GM18526 (cell line): ENCODE measurements around the gene MAMLD1.

ENCODE experiments used
- POLR2A ChIP-seq: IDR thresholded peaks from 3 replicates; pipeline ENCODE4 v1.6.1; 2011; ENCODE audit not compliant: insufficient read length; ENCODE audit errors: extremely low read depth

The MAMLD1 gene

DNA sequence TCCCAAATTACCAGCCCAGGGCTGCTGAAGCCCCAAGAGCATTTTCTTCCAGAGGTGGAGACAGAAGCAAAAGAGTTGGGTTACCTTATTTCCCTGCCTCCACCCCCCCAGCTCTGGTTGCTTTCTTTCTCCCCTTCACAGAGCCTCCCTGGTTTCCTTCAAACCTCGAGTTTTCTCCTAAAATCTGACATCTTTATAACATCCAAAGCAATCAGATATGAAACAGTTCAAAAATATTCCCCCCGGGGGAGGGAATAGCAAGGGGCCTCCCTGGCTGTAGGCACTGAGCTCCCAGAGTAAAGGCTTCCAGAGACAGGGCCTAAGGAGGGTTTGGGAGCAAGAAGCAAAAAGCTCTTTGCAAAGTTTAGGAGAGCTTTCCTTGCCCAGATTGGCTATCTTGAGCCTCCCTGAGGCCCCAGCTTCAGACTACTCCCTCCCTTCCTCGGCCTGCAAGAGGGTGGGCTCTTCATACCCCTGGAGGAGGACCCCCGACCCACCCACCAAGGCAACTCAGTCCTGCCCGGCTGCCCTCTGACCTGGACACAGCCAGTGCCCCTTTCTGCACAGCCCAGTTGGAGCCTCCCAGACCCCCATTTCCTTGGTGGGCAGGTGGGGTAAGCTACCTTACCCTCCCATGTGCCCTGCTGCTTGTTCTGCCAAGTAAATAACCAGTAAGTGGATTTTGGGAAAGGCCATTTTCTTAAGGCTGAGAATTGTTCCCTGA is 7.6 kb downstream of the MAMLD1 start:
- TF ChIP-seq POLR2A: no peak

DNA sequence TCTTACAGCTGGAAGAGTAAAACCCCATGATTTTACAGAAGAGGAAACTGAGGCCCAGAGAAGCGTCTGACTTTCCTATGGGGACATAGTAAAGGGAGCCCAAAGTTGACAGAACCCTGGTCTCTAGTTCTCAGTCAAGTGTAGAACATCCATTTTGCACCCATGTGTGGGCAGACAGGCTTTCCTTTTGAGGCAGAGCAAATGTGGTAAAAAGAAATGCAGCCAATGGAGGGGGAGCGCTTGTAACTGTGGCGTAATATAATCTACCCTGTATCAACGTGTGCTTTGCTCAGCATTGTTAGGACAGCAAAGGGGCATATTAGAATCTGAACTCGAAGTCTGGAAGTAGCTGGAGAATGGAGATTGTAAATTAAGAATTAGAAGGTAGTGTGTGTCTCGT is 8.8 kb downstream of the MAMLD1 start:
- TF ChIP-seq POLR2A: no peak

DNA sequence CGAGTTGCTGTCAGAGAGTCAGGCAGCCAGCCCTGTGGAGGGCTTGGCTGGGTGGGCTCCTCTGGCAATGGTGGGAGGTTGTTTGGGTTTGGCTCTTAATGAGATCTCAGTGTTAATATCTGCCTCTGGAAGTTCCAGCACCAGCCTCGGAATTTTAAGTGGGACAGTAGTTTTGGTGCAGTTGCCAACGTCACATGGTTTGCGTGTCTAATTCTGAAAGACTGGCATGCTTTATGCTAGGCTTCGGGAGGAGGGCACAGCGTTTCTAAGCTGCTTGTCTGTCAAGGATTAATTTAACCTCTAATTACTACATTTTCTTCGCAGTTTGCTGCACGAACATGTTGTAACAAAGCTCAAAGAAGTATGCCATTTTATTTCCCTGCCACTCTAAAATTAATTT is 9.2 kb downstream of the MAMLD1 start:
- no peak for TF ChIP-seq POLR2A

DNA sequence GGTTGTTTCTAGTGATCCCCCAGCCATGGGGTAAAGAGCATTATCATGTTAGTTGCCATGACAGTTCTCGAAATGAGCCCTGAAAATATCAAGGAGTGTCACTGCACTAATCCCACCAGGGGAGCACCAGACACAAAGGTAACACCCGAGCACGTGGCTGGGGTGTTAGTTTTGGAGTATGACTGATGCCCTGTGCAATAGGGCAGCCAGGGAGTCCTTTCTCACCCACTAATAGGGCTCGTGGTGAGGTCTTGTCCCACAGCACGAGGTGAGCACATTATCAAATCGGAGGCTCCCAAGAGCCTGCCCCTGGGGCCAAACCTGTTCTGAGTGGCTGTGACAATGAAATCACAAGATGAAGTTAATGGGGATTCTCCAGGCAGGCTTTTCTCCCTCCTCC is 9.6 kb downstream of the MAMLD1 start:
- TF ChIP-seq POLR2A: no peak

DNA sequence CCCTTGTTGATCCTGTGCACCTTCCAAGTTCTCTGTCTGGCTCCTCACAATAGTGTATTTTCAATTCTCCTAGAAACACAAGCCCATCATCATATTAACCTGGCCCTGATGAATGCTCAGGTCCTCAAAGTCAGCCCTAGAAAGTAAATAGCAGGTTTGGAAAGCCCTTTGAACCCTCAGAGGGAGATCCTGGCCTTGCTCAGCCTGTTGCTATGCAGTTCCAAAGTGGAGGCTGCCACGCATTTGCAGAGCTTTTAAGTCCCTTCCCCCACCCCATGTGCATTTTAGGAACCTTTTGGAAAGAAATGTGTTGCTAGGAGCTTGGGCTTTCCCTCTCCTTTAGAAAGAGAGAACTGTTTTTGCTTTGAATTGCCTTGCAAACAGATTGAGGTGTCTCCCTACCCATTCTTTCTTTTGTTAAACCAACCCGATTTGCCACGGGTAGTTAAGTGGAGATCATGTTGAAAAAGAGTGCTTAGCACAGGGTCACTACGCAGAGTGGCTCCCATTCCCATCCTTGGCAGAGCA is 12.2 kb downstream of the MAMLD1 start:
- no peak for TF ChIP-seq POLR2A

DNA sequence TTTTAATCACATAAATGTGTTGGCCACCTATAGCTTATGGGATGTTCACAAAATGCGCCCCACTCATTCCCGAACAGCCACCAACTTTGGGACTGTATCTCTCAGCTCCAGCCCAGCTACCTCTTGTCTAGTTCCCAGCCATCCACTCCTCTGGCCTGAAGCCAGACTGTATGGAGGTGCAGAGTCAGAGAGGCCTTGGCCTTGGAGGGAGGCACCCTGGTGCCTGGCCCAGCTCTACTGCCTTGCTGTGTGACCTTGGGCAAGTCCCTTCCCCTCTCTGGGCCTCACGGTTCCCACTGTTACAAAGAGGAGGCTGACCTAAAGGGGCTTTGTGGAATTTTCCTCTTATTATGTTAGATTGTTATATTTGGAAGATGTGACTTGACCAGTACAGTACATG is 13.9 kb downstream of the MAMLD1 start:
- TF ChIP-seq POLR2A: no peak

DNA sequence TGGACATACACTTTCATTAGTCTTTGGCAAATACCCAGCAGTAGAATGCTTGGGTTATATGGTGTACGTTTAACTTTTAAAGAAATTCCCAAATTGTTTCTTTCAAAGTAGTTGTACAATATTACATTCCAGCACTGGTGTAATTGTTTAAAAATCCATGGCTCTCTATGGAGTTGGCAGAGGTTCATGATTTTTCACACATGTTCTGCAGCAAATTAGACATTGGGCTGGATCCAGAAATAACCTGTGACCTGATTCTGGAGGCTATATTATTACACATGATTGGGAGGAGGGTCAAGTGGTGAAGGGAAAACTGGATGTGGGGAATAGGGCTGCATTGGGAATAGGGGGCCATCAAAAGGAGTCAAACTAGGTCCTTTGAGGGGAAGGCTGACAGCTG is 41.9 kb downstream of the MAMLD1 start:
- no peak for TF ChIP-seq POLR2A

DNA sequence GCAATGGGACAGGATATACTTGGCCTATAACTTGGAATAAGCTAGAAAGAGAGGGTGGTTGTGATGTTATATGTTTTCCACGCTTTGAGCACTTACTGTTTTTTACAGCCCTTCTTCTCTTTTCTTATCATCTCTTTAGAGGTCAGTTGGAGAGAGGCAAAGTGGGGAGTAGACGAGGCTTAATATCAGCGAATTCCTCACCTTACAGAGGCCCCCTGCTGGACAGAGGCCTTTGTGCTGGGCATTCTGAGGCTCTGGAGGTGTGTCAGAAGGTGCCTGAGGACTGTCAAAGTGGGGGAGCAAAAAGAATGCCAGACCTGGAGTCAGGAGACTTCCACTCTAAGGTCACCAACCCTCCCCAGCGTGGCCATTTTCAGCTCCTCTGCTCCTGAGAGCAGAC is 42.5 kb downstream of the MAMLD1 start:
- TF ChIP-seq POLR2A: no peak

DNA sequence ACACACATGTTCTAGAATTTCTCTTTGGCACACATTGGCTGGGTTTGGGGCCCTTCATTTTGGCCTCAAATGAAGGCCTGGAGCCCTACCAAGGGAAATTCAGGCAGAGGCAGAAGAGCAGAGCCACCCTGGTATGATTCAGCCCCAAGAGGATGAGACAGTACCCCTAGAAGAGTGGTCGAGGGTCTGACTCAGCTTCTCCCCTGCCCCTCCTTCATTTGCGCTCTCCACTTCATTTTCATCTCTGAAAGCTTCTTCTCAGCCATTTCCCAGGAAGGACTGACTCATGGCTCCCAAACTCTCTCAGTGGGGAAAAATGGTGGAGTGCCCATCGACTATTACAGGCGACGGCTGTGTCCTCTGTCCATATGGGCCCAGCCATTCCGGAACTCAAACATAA is 43.5 kb downstream of the MAMLD1 start:
- no peak for TF ChIP-seq POLR2A

DNA sequence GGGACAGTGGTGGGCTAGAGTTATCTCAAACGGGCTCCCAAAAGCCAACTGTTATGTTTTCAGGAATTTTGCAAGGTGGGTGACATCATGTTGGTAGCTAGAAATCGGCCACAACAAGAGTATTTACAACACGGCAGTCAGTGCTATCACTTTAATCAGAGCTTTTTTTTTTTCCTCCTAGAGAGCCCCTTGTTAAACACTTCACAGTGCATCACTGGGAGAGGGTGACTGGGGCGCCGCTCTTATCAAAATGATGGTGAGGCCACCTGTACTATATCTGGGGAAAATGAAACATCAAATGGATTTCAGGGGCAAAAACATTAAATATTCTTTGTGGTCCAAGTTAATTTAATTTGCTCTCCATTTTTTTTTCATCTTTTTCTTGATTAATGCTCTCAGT is 44.9 kb downstream of the MAMLD1 start:
- TF ChIP-seq POLR2A: no peak

DNA sequence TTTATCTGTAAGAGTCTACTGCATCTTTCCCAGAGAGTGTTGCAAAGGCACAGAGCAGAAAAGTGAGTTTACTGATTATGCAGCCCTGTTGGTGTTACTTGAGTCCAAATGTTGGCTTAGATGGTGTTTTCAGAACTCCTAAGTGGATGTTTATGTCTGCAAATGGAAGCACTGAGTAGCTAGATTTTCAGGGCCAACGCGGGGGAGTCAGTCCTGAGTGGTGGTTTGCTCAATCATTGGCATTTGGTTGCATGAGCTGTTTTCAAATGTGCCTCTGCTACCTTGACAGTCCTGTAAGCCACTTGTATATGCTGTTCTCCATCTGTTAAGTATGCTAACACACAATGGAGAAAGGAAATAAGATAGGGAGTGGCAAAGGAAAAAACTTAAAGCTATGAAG is 45.4 kb downstream of the MAMLD1 start:
- TF ChIP-seq POLR2A: no peak

DNA sequence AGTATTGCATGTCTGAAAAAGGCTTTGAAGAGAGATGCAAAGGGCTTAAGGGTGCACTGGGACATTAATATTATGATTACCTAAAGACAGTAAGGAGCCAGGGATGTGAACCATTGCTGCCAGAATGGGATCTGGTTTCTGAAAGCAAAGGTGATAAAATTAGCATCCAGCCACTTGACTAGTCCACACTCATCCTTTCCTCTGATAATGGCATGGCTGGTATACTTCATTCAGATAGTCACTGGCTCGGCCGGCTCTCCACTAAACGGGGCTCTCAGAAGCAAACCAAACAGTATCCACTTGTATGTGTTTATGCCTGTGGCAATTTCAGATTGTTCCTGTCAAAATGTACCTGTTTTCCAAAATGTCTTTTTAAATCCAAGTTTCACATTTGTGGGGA is 46.4 kb downstream of the MAMLD1 start:
- TF ChIP-seq POLR2A: no peak

DNA sequence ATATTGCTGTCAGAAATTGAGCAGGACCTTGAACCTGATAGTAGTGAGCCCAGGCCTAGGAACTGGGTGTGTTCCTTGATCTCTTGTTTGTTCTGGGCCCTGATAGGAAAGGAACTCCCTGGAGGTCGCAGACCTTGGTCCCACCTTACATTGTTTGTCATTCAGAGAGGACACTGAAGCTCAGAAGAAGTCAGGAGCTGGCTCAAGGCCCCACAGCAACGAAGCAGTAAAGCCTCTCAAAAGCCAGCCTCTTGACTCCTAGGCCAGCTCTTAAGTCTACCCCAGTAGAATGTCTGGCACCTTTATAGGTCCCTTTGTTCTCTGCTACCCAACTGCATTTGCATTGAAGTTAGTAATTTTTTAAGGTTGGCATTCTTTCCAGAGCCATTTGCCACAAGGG is 46.8 kb downstream of the MAMLD1 start:
- TF ChIP-seq POLR2A: no peak

DNA sequence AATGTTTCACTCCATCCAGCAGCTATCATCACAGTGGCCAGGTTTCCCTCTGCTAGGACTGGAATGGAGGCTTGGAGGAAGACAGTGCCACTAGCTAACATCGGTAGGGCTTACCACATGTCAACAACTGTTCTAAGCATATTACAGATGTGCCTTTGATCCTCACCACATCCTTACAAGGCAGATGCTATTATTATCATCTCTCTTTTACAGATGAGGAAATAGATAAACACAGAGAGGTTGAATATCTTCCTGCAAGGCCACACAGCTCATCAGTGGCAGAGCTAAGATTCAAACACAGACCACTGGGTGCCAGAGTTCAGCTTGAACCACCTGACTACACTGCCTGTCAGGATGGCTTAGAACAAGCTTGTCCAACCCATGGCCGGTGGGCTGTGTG is 47.4 kb downstream of the MAMLD1 start:
- no peak for TF ChIP-seq POLR2A

DNA sequence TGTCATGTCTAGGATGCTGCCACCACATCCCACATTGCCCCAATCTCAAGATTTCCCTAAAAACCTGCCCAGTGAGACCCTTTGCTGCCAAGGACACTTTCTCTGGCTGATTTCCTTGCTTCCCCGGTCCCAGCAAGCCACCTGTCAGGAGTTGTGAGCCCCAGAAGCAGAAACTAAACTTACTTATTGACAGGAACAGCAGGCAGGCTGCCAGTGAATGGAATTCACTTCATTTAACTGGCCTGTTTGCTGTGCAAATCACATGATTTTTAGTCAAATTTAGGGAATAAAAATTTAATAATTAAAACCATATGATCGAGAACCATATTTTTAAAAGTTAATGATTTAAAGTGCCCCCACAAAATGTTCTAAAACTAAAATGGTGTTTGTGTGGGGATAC is 48.5 kb downstream of the MAMLD1 start:
- no peak for TF ChIP-seq POLR2A

DNA sequence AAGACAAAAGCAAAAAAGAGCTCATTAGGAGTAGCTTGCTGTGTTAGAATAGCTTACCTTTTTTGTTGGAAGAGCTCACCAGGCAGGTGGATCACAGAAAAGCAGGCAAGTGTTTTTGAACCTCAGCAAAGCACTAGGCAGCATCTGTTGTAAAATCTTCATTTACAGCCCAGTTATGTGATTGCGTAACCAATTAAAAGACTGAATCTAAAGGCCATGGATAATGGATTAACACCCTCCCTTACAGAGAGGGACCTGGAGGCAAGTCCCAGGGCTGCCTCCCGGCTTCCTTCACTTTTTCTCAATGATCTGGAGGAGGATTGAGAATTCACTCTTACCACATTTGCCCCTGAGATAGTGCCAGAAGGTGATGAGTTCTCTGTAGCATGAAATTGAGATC is 51.1 kb downstream of the MAMLD1 start:
- no peak for TF ChIP-seq POLR2A

DNA sequence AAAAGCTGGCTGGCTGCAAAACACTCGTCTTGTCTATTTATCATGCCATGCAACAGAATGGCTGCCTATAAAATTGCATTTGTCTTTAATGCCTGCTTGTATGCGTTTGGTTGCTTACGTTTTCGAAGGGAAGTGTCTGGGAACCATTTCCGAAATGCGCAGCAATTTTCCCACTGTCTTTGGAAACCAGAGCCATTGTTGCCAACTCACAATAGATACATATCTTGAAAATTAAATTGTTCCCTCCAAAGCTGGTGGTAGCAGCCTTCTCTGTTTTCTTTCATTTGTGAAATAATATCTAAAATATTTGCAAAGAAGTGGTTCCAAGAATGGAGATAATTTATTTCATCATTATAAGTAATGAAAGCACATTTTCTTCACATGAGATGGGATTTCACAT is 53.4 kb downstream of the MAMLD1 start:
- TF ChIP-seq POLR2A: no peak
